Limb (tissue), 2 donors: Measurements from ENCODE around the gene SLC16A8.
A peak's percentile ranks its signal among the peaks of the same experiment; 100 is the strongest.
"Not testable (repeated sequence)": the region's sequence is repeated elsewhere in the genome, so short reads cannot be mapped to it uniquely, and the experiment has no call there.

ENCODE experiments used
- DNase-seq, 2 donors: peaks; one replicate each; pipeline ENCODE4 v3.0.0-alpha.2; 2016; ENCODE audit errors: extremely low spot score in 2 of 2

SLC16A8 gene

DNA sequence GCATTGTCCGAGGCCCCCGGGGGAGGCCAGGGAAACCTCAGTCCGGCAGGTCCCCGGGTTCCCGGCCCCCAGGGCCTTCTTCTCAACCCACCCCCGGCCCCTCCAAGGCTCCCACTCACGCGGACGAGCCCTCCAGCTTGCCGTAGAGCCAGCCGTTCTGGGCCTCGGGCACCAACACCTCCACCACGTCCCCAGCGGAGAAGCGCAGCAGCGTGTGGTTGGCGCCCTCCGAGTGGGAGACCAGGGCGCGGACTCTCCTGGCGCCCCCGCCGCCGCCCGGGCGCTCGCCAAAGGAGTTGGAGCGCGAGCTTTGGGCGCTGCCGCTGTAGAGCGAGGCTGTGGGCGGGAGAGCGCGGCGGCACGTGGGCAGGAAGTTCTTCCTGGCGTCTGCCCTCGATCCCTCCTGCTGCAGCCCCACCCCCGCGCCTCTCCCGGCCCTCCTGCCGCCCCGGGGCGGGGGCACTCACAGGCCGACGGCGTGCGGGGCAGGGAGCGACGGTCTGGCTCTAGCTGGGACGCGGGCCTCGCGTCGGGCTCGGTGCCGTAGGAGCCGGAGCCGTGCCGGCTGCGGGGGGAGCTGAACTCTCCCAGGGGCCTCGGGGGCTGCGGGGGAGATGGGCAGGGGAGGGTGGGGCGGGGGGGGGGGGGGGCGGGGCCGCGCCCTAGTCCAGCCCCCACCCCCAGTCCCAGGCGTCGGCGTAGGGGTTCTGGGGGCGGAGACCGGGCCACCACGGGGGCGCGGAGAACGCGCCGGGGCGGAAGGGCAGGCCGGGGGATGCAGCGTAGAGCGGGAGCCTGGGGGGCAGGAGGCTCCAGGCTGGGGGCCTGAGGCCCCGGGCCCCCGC lies 4.9 kb upstream of the SLC16A8 start:
- DNase-seq, result no peak

DNA sequence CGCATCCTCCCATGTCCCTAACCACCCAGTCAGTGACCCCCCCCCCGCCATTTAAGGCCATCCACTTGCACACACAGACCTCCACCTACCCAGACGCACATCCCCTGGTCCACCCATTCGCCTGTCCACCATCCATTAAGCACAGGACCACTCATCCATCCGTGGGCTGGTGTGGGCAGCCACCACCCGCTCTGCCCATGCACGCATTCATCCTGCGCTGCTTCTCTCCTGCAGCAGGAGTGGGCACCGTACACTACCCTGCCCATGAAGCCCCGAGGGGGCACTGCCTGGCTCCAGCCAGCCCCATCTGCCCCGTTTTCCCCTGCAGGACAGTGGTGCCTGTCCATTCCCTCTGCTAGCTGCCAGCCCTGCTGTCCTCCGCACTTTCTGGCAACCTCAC lies 3.9 kb upstream of the SLC16A8 start:
- DNase-seq, result no peak

- DNase-seq, result peak in 1 of 2 donors; percentile 28
Measured at GRCh38 chr22:38086942-38087341, 3.0 kb upstream of the SLC16A8 start.

- peak in 1 of 2 donors; percentile 20 for DNase-seq
Measured at GRCh38 chr22:38086001-38086845, 2.2 kb upstream of the SLC16A8 start.

DNA sequence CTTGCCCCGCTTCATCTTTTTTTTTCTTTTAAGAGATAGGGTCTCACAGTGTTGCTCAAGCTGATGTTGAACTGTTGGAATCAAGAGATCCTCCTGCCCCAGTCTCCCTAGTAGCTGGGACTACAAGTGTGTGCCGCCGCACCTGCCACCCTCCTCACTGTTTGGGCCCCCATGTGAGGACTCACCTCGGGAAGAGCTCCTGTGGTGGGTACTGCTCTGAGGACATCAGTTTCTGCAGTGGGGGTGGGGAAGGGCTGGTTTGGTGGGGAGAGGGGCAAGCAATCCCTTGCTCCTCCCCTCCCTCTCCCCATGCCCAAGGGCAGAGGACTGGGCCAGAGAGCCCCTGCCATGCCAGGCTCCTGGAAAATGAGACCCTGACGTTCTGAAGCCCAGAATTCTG lies 1.5 kb upstream of the SLC16A8 start:
- peak in 1 of 2 donors; percentile 13 for DNase-seq

DNA sequence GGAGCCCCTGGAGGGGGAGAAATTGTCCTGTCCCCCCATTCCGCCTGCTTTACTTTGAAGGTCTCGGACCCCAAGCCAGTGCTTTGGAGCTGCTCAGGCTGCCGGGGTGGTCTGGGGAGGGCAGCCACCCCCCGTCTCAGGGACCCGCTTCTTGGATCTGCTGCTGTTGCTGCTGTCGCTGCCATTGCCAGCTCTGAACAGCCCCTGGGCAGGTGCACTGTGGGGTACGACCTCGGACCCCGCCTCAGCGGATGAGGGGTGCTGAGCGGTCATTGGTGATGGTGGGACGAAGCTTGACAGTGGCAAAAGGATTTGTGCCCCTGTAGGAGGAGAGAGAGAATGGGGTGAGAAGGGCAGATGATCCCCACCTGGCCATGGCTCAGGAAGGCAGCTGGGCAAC lies 1.1 kb upstream of the SLC16A8 start:
- peak in 1 of 2 donors; percentile 17 for DNase-seq

GRCh38 chr22:38082986-38083710 lies 836 bp downstream of the SLC16A8 start:
- DNase-seq, result peak in 1 of 2 donors; percentile 23

DNA sequence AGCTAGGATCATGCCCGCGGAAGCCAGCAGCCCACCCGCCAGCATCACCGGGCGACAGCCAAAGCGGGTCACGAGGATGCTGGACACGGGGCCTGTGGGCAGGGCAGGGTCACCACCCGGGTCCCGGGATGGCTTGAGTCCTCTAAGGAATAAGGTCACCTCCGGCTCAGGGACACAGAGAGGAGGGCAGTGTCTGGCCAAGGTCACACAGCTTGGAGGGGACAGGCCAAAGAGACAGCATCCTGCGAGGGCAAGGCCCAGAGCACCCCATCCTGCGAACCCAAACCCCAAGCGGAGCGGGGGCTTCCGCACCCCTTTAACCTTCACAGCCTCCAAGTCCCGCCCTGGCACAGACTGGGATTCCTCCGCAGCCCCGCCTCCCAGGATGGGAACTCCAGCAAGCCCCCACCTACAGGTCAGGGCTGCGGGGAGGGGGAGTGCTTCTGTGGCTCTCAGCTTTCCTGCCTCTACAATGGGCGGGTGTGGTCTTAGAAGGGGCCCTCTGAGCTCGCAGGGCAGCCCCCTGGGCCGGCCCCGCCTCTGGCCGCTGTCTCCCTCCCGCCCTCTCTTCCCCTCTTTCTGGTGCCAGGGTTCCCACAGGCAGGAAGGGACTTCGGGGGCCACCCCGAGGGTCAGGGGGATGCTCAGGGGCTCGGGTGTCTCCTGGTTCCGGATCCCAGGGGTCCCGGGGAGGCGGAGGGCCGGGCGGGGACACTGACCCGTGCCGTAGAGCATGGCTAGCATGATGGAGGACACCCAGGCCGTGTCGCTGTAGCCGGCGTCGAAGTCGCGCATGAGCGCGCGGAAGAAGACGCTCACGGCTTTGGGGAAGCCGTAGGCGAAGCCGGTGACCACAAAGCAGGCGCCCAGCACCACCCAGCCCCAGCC lies 1.8 kb downstream of the SLC16A8 start:
- peak in 1 of 2 donors; percentile 40 for DNase-seq

DNA sequence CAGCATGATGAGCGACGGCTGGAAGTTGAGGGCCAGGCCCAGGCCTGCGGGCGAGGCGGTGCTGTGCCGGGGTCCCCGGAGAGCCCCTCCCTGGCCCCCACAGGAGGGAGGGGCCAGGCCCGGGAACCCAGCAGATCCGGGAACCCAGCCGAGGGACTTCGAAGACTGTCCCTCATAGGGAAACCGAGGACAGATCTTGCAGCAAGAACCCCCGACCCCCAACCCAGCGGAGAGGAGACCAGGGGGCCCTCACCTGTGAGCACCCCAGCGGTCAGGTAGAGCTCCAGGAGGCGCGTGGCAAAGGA lies 2.4 kb downstream of the SLC16A8 start:
- DNase-seq, result no peak

DNA sequence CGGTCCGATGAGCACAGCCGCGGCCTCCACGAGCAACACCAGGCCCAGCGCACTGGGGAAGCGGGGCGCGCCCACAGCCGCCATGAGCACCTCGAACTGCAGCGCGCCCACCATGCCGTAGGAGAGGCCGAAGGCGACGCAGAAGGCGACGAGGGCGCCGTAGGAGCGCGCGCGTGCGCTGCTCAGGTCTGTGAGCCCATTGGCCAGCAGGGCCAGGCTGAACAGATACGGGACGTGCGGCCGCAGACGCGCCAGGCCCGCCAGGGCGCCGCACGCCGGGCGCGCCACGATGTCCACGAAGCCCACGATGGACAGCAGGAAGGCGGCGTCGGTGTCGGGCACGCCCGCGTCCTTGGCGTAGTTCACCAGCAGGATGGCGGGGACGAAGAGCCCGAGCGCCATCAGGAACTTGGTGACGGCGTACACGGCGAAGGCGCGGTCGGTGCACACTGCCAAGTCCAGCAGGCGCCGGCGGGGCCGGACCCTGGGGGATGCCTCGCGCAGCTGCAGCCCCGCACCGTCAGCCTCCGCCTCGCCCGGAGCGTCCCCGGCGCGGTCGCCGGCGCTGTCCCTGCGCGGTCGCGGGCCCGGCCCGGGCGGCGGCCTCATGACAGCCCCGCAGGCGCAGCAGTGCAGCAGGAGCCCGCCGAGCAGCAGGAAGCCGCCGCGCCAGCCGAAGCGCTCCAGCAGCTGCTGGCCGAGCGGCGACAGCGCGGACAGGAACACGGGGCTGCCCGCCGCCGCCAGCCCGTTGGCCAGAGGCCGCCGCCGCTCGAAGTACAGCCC lies 2.9 kb downstream of the SLC16A8 start:
- peak in 1 of 2 donors; percentile 70 for DNase-seq

DNA sequence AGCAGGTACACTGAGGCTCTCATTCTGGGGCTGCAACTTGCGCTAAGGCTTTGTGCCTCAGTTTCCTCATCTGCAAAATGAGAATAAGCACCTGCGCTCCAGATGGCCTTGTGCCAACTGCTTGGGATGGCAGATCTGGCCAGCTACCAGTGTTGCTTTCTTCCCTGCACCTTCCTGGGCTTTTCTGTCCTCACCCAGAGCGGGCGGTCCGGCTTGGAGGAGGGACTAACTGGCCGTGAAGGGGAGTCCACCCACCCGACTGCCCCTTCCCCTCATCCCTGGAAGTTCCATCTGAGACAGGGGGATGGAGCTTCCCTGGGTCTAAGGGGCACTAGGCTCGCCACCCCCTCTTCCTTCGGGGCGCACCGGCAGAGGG lies 3.5 kb downstream of the SLC16A8 start:
- no peak for DNase-seq

DNA sequence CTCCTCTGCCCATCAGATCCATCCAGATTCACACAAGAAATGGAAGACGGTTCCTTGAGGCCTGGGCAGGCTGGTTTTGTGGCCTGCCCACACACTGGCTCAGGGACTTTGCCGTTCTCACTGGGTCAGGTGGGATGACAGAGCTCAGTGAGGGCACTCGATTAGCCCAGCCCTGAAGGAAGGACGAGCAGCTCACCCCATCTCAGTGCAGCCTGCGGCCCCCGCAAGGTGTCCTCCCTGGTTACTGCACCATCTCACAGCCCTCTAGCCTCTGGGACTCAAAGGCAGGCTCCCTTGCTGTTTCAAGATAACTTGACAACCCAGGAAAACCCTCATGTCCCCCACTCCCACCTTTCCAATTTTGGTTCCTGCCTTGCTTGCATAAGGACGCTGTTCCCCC lies 4.2 kb downstream of the SLC16A8 start:
- peak in 1 of 2 donors; percentile 24 for DNase-seq

GRCh38 chr22:38079208-38079607 lies 4.8 kb downstream of the SLC16A8 start:
- DNase-seq, result not testable (repeated sequence)

- DNase-seq, result peak in 1 of 2 donors; percentile 23
Measured at GRCh38 chr22:38078046-38078840, 5.7 kb downstream of the SLC16A8 start.

- DNase-seq, result peak in 1 of 2 donors; percentile 26
Measured at GRCh38 chr22:38077595-38077994, 6.4 kb downstream of the SLC16A8 start.

- peak in 1 of 2 donors; percentile 13 for DNase-seq
Measured at GRCh38 chr22:38077096-38077495, 6.9 kb downstream of the SLC16A8 start.

DNA sequence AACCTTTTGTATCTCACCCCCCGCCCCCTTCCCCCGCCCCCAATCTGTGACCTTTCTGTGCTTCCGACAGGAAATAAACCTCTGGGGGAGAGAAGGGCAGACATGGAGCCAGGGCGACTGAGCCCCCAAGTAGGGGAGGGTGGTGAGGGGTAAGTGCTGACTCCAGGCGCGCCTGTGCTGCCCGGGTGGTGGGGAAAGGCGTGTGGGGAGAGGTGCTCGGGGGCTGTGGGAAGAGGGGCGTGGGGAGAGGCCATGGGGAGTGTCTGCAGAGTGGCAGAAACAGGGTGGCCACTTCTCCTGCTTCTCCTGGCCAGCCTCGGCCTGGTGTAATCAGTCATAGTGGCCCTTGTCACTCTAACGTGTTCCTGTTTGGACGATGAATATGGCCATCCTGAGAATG lies 8.0 kb downstream of the SLC16A8 start:
- peak in 1 of 2 donors; percentile 15 for DNase-seq

- DNase-seq, result peak in 1 of 2 donors; percentile 17
Measured at GRCh38 chr22:38075105-38075825, 8.7 kb downstream of the SLC16A8 start.
